ENCODE data around the gene NAP1L5.

The NAP1L5 gene, protein sequence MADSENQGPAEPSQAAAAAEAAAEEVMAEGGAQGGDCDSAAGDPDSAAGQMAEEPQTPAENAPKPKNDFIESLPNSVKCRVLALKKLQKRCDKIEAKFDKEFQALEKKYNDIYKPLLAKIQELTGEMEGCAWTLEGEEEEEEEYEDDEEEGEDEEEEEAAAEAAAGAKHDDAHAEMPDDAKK

DNA sequence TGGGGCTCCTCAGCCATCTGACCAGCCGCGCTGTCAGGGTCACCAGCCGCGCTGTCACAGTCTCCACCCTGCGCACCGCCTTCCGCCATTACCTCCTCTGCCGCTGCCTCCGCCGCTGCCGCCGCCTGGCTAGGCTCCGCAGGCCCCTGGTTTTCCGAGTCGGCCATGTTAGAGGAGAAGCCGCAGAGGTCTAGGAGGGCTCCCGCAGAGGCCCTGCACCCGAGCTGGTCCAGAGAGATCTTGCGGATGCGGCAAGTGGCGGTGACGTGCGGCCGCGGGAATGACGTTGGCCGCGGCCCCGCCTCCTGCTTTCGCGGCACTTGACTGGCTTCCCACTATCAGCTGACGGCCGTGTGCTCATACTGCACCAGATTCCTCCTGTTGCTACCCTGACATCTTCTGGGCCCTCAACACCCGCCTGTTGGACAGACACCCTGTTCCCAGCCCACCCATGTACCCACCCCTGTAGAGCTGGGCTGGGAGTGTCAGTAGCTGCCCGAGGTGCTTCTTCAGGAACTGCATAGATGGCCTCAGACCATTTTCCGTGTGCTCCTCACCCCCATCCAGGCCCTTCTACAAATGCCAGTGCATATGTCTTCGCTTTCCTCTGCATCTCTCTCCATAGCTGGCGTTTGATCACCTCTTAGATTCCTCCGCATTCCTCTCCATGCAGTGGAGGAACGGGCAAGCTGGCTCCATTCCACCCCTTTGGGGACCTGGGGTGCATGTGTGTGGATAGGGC lies at the start of gene NAP1L5:
Gene NAP1L5 (minus strand): TSS at position 242 of the 742 bp plus-strand sequence. CDS start 75 bp downstream, at position 167.
- DNase-seq: peak; percentile 87

DNA sequence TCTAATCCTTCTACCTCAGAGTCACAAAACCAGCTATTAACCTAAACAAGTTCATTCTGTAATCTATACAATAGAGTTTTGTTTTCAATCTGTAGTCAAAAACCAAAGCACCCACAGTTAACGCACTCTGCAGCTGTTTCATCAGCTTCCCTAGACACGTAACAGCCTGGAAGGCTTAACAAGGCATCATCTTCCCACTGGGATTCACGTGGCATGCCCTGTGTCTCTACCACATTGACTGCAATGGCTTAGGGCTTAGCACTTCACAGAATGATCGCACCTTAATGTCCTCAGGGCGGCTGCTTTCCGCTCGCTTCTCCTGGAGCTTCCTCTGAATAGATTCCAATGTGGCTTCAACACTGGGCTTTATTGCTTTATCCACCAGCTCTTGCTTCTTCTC lies 49.7 kb upstream of the NAP1L5 start:
- DNase-seq: no peak

DNA sequence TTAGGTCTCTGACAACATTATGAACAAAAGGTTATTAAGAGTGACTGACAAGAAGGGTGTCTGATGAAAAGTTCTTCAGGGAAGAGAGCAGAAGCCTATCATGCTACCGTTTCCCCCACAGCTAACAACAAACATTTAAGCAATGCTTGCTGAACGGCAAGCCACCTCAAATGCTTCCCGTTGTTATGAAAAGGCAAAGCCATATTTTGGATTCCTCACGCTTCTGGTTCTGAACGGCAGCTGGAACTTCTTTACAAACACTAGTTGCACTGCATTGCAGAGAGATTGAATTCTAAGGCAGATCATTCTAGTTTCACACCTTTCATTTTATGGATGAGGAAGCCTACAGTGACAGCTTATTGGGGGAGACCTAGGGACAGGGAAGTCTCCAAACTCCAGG lies 48.6 kb upstream of the NAP1L5 start:
- no peak for DNase-seq

DNA sequence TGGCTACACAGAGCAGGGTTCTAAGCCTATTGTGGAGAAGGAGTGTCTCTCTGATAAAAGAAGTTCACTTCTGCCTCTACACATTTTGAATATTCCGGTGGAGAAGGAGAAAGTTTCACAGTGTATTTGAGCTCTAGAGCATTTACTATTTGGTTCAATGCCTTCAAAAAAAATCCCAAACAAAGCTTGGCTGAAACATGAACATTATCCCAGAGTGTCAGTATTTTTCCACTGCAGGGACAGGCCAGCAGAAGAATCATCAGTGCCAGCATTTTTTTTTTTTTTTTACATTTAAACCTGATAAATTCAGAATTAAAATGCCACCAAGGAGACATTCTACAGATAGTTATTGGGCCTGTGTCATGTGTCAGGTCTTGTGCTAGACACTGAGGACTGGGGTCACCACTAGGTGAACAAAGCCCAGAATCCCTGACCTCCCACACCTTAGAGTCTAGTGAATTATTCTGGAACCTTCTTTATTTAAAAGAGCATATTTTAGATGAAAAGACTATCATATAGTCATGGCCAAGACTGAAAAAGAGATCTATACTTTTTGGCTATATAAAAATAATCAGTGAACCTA lies 48.0 kb upstream of the NAP1L5 start:
- no peak for DNase-seq

DNA sequence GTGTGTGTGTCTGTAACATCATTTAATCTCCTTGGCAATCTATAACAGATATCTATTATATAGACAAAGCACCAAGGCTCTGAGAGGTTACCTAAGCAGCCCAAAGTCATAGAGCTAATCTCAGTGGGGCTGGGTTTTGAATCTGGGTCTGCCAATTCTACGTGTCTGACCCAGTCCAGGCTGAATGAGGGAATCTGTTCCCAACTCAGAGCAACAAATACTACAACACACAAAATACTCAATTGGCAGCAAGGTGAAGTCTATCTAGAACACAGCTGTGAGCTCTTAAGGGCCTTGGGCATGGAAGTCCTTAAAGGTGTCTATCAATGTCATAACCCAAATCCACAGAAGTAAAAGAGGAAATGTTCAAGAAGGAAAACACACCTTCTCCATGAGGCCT lies 47.5 kb upstream of the NAP1L5 start:
- DNase-seq: no peak

DNA sequence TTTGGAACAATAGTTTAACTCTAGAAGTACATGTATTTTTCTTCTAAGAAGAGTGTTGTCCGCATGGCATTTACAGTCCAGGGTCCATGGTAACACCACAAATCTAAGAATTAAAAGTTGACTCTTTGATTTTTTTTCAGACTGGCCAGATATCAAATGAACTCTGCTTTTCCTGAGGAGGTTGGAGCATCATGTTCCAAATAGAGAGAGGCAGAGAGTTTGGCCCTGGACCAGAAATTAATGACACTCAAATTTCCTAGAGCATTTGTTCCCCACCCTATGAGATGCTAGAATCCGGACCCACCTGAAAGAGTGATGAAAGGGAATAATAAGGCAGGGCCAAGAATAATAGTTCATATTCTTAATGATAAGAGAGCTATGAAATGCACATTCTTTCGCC lies 47.0 kb upstream of the NAP1L5 start:
- DNase-seq: no peak

DNA sequence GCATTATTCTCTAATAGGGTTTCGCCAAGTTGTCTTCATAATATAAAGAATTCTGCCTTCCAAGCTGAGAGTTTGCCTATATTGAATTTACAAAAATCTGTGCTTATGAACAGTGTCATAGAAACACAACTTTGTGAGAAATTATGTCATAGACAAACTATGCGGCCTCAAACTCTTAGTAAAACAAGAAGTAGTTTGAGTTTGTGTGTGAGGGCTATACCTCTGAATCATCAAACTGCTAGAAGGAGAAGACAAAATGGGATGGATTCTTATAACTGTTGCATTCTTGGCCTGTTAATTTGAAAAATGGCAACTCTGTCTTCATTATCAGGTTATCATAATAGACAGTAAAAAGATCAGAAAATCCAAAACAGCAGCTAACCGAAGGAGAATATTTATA lies 46.1 kb upstream of the NAP1L5 start:
- DNase-seq: no peak

DNA sequence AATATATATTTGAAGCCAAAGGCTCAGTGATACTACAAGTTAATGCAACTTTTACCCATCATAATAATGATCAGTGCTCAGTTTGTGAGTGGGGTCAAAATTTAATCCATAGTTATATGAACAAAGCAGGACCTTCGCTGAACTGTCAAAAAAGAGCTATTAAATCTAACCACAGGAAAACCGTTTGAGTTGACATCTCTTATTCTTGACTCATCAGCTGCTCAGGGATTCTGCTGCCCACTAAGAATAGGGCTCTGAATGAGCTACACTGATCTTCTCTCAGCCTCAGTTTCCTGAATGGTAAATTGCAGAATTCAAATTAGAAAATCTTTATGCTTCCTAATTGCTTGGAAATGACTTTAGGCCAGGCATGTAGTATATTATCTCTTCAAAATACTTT lies 44.9 kb upstream of the NAP1L5 start:
- DNase-seq: no peak

DNA sequence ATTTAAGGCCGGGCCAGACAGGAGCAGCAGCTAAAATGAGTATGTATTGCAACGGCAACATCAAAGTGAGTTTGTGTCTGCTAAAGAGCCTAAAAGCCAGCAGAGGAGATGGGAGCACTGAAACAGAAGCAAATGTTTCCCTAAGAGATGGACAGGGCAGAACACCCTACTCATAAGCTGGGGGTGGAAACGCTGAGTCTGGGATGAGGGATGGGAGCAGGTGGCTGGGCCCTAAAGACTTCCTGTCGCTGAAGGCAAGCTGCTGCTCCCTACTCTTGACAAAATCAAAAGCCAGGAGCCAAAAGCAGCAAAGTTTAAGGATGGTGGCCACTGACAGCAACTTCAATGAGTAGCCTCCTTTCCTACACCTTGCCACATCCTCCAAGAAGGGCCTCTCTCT lies 40.6 kb upstream of the NAP1L5 start:
- no peak for DNase-seq

DNA sequence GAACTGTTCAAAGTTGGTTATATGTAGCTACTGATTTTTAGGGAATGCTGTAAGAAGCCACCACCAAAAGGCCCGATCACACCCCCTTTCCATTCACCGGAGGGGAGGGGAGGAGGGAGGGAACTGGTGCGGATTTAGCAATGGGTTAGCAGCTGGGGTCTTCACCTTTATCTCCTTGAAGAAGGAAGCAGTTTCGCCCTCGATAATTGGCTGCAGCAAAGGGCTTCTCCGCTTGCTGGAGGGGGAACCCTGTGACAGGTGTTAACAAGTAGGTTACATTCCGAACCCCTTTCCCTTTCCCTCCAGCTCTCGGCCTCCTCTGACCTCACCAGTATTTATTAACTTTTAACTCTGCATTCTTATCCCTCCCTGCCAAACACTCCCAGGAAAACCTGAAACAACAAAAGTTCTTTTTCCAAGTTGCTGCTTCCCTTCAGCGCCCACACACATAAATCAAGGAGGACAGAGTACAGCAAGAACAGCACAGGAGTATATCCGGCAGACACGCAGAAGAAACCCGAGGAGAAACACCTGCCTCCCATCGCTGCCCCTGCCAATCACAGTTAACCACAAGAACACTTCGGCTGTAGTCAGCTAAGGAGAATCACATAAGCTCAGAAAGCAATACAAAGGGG lies 39.8 kb upstream of the NAP1L5 start:
- DNase-seq: no peak

DNA sequence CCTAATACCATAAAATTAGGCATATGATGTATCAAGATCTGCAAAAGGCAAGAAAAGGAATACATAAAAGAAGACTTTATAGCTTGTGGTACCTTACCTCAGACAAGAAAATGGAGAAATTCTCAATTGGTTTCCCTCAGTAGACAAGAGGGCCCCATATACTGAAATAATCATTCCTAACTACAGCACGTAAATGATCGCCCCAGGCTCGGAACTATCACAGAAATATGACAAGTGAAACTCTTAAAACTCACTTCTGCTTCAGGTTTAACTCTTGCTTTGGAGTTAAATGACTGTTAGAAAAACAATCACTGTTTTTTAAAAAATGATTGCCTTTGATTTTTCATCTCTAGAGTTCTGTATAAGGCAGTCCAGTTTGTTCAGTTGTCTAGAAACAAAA lies 38.6 kb upstream of the NAP1L5 start:
- no peak for DNase-seq

DNA sequence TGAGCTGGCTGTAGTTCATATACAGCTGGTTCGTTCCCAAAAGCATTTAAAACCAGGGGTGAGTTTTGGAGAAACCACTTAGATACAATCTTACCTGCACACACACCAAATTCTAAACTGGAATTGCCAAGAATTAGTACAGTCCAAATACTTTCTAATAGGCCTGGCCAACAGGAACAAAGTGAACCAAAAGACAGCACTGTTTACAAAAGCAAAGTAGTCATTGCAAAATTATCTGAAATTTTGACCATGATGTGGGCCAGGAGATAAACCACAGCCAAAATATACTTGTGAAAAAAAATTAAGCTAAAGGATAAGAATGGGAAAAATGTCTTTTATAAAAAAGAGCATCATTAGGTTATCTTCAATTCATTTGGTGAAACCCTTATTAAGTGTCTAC lies 37.9 kb upstream of the NAP1L5 start:
- DNase-seq: no peak

DNA sequence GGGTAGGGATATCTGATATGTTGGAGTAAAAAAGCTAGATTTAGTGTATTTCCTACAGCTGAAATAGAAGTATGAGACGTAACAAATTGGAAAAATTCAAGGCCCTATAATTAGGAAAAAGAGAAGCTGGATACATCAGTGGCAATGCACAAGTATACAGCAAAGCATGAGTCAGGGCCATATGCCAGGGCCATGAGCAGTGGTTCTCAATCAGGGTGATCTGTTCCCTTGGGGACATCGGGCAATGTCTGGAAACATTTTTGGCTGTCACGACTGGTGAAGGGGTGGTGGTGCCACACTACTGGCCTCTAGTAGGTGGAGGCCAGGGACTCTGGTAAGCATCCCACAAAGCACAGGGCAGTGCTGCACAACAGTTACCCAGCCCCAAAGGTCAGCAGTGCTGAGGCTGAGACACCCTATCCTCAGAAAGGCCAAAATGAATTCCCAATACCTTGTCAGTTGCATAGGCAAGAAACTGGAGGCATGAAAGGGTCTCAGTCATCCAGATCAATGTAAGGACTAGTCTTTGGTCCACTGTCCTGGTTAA lies 36.8 kb upstream of the NAP1L5 start:
- no peak for DNase-seq

DNA sequence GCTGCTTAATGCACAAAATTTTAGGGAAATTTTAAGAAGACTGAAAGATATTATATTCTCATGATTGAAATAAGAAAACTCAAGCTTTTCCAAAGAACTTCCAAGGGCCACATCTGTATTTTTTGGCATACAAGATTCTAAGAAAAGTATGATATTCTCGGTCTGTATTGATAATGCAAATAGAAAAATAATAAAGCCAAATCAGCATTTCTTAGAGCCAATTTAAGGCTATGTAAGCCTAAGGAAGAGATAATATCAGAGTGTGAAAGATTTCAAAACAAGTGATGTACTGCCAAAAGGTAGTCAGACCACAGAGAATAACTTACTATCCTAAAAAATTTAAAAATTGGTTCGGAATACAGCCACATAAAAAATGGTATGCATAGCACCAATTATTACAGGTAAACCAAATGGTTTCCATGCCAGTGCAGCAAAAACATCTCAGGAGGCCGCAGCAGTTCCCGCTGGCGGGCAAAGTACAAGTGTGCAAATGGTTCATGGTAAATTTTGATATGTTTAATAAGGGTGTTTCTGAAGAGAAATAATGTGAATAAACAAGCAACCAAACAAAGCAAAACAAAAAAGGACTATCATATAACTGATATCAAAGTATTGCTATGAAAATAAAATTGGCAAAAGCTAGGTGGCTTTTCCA lies 35.2 kb upstream of the NAP1L5 start:
- no peak for DNase-seq

DNA sequence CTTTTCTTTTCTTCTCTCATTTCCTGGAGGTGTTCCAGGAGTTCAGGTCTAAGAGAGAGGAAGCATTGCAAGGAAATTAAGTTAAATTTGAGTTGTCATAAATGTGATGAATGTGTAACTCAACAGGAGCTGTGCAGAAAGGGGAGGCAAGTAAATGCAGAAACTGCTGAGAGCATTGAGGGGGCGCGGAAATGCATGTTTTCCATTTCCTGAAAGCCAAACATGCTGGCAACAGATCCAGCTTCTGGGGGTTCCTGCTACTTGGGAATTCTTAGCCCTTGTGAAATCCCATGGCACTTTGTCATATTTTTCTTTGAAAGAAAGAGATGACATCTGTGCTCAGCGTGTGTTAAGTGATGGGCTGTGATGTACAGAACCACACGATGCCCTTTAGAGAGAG lies 33.8 kb upstream of the NAP1L5 start:
- no peak for DNase-seq

DNA sequence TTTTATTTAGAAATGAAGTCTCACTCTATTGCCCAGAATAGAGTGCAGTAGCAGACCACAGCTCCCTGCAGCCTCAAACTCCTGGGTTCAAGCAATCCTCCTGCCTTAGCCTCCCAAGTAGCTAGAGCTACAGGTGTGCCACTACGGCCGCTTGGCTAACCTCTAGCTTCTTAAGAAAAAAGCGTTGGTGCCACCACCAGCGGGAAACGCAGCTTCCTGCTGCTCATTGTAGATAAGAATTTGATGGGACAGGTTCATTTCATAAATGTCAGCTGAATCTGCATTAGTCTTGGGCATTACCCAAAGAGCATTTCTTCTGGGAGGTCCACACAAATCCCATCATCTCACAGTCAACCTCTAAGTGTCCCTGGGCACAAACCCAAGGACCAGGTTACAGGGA lies 33.2 kb upstream of the NAP1L5 start:
- DNase-seq: no peak

DNA sequence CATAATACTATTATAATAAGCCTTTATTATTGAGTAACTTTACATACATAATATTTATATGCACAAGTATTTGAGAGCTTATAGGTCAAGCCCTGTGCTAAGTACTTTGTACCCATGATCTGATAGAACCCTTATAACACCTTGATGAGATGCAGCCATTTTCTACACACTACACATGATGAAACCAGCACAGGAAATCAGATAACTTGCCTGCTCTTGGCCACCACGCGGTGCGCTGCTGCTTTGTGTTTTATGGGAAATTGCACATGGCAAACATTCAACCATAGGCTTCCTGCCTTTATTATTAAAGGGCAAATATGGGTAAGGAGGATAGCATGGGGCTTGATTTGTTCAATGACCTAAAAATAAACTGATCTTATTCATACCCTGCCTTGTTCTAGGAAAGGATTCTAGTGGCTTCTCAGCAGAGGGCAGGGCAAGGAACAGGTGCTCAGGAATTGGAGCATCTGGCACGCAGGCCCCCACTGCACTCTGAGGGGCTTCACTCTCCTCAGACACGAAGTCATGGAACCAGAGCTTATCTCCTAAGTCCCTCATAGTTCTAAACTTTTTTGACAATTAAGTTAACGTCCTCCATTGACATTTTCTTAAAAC lies 31.6 kb upstream of the NAP1L5 start:
- no peak for DNase-seq

DNA sequence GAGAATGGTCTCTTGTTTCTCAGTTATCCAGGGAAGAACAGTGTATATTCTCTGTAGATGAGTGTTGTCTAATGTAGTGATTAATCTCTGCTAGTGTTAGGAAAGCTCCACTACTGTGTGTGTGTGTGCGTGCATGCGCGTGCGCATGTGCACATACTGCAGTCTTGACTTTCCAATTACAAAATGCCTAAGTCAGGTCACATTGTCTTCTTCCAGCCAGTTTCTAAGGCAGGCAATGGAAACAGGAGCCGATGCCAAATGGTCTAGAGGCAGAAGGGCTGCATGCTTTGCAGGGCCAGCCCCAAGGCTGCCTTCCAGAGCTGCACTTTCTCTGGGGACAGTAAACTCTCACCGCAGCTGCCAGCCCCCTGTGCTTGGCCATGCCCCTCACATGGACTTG lies 30.5 kb upstream of the NAP1L5 start:
- no peak for DNase-seq

DNA sequence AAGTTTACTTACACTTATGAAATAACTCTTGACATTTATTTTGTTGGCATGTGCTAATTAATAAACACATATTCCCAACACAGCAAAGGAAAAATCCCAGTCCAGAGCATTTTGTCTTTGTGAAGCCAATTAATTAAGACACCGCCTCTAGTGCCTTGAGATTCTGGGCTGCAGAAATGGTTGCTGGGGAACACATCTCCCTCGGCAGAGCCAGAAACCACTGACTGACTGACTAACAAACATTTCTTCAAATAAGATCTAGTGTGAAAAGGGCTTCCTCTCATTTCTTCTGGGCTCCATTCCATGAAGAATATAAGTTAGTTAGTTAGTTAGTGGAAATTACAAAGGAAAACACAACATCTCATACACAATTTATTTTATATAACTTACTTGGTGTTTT lies 28.4 kb upstream of the NAP1L5 start:
- DNase-seq: no peak

DNA sequence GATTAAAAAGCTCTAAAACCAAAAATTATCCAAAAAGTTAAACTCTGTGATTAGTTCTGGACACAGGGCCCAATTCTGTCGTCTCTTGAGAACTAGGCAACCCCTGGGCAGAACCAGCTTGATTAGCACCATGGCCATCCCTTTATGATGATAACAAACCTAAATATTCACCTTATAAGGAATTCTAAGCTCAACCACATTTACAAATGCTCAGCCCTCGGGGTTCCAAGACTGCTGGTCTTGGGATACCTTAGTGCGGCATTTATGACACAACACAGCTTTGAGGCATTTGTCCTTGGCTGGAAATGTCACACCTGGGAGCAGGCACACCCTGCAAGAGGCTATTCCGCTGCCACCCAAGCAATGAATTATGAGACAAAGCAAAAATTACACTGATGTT lies 27.5 kb upstream of the NAP1L5 start:
- DNase-seq: no peak

DNA sequence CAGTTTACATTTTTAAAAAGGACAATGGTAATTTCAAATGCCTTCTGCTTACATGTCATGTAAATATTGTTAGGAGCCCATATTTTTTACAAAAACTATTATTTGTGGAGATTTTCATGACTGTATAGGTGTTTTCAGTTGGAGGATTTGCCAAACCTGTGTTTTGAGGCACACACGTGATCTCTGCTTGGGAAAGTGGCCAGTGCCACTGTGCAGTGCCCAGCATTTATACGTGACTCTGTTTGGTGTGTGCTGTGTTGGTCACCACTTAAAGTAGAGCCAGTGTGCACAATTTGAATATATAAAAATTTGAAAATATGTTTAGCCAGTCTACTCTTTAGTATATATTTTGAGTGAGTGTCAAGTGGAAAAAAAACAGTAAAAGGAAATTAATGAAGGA lies 26.8 kb upstream of the NAP1L5 start:
- no peak for DNase-seq

DNA sequence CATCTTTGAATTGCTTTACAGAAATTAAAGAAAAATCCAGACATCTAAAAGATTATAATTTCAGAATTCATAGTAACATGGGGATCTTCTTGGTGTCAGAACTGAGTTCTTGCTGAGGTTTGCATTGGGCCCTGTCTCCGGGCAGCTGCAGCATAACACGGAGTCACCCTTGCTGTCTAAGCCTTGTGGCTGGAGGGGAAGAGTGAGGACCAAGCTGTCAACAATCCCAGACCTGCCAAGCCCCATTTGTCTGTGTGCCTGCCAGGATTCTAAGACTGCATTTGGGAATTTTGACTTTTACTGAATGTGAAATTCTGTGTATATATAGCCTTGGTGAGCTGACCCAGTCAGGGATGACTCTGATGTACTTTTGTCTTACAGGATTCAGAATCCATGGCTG lies 25.2 kb upstream of the NAP1L5 start:
- DNase-seq: no peak

DNA sequence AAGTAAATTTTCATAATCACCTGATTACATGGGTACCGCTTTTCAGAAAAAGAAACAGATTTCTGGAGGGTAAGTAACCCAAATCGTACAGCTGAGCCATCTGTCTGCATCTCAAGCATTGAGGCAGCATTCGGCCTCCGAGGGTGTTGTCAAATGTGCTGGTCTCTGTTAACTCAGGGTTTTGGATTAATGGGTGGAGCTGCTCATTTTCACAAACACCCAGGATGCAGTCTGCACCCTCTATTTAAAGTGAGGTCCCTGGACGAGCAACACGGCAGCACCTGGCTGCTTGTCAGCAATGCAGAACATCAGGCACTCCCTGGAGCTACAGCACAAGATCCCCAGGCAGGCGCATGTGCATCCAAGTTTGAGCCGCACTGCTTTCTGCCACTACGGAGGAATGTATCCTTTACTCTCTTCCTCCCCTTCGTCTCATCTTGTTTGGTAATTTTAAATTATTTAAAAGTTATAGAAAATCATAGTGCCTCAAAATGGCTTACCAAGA lies 24.7 kb upstream of the NAP1L5 start:
- no peak for DNase-seq
